ENCODE data around the gene CHRNA9.

Gene CHRNA9

DNA sequence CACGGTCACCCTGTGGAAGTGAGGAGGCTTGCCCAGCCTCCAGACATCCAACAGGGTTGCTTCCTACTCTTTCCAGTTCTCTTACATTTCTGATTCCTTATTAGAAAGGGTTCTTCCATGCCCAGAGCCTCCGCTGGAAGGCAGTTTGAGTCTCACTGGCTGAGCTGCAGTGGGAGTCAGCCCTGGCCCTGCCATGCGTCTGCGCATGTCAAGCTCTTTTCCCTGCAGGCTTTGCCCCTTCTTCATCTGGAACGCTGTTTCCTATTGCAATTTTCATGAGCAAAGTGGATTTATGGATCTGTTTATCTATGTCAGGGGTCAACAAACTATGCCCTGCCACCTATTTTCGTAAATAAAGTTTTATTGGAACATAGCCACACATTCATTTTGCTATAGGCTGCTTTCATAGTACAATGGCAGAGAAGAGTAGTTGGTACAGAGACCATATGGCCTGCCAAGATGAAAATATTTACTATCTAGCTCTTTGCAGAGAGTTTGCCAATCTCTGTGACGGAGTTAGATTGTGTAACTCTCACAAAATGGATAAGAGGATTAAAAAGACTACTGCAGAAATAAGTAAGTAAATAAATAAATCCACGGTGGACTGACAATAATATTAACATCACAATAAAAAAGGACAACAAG is 3.9 kb upstream of the CHRNA9 start:
- Histone ChIP-seq H3K9me3 (replicated peaks in 1 of 2; ENCODE audit: control insufficient read depth in 2 of 2, insufficient read depth in 1 of 2, low read depth in 1 of 2, low read length in 2 of 2) (no peaks in the 10 kb centered on the region), H3K4me3 (ENCODE audit: low read length in 2 of 2) (no peak overlapping the region), H2BK12ac (ENCODE audit: low read length) (no peak overlapping the region), H2BK120ac (ENCODE audit: low read depth, low read length) (no peak overlapping the region), H2BK15ac (ENCODE audit: low read length) (no peak overlapping the region), H3K4ac (ENCODE audit: low read length) (no peak overlapping the region), H3K18ac (ENCODE audit: low read length) (peak overlapping the region; percentile 23), H4K91ac (ENCODE audit: low read depth, low read length, poor library complexity) (no peak overlapping the region), H2BK5ac (ENCODE audit: low read length) (no peak overlapping the region), H3K27ac (replicated peaks; ENCODE audit: low read length) (no peak overlapping the region), H3K23ac (ENCODE audit: low read depth, low read length, poor library complexity) (no peak overlapping the region), H3K4me2 (ENCODE audit: insufficient read depth, low read length, poor library complexity, severe bottlenecking) (no peak overlapping the region), H4K8ac (ENCODE audit: low read depth, low read length) (no peak overlapping the region), H3K79me1 (ENCODE audit: low read depth, low read length) (no peaks in the 10 kb centered on the region), H3K9ac (ENCODE audit: low read depth, low read length, poor library complexity) (no peak overlapping the region), H2AK5ac (ENCODE audit: low read depth, low read length) (no peak overlapping the region), H2AFZ (ENCODE audit: low read length) (peak overlapping the region; percentile 3), H3K27me3 (ENCODE audit: control insufficient read depth in 3 of 3, insufficient read depth in 3 of 3, low read depth in 1 of 3, low read length in 3 of 3) (no peaks in the 10 kb centered on the region), H3K4me1 (ENCODE audit: control insufficient read depth in 2 of 2, insufficient read depth in 1 of 2, low read depth in 1 of 2, low read length in 2 of 2) (peaks cover 13 to 15% of the 10 kb centered on the region in 2 donors), H3K36me3 (replicated peaks in 1 of 2; ENCODE audit: control insufficient read depth in 2 of 2, insufficient read depth in 2 of 2, low read length in 2 of 2) (no peaks in the 10 kb centered on the region), H3K14ac (ENCODE audit: low read length) (no peak overlapping the region)
- WGBS, 2 donors (ENCODE audit: extremely low coverage in 2 of 2, insufficient read length in 2 of 2, insufficient replicate concordance in 1 of 2), result no CpG with 5 or more reads among the region's 8 CpGs
- DNase-seq (ENCODE audit: low spot score), result no peak

DNA sequence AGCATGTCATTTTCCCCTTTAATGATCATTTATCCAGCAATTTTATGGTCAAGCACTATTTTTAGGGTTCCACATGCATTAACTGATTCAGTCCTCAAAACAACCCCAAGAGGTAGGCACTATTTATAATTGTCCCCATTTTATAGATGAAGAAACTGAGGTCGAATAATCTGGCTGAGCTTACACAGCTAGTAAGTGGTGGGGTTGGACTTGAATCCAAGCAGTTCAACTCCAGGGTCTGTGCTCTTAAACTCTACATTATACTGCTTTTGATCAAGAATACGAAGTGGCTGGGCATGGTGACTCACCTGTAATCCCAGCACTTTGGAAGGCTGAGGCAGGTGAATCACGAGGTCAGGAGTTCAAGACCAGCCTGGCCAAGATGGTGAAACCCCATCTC is 3.2 kb upstream of the CHRNA9 start:
- no peak overlapping the region for H3K4ac ChIP-seq (ENCODE audit: low read length)
- H3K23ac ChIP-seq (ENCODE audit: low read depth, low read length, poor library complexity), result no peak overlapping the region

DNA sequence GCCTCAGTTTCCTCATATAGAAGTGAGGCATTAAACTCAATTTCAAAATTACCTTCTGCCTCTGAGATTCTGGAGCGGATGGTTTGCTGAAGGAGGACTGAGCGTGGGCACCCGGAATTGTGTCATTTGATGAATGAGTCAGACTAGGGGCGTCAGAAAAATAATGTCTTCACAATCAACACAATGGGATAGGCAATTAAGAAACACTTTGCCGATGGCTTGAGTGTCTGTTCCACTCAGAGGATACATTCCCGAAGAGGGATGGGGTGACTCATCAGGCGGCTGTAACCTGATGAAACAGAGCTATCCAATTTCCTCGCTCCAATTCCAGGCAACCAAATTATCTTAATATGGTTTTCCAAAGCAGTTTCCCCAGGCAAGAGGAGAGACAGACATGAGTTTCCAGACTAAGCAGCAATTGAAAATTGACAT is 1.2 kb upstream of the CHRNA9 start:
- DNase-seq (ENCODE audit: low spot score), result no peak
- WGBS, 2 donors (ENCODE audit: extremely low coverage in 2 of 2, insufficient read length in 2 of 2, insufficient replicate concordance in 1 of 2), result no CpG with 5 or more reads among the region's 8 CpGs
- no peak overlapping the region for H2BK5ac ChIP-seq (ENCODE audit: low read length)
- H3K4me2 ChIP-seq (ENCODE audit: insufficient read depth, low read length, poor library complexity, severe bottlenecking), result no peak overlapping the region
- no peaks in the 10 kb centered on the region for H3K9me3 ChIP-seq (replicated peaks in 1 of 2; ENCODE audit: control insufficient read depth in 2 of 2, insufficient read depth in 1 of 2, low read depth in 1 of 2, low read length in 2 of 2)
- H3K27me3 ChIP-seq (ENCODE audit: control insufficient read depth in 3 of 3, insufficient read depth in 3 of 3, low read depth in 1 of 3, low read length in 3 of 3), result no peaks in the 10 kb centered on the region
- no peak overlapping the region for H3K4me3 ChIP-seq (ENCODE audit: low read length in 2 of 2)
- peaks cover 13 to 15% of the 10 kb centered on the region in 2 donors for H3K4me1 ChIP-seq (ENCODE audit: control insufficient read depth in 2 of 2, insufficient read depth in 1 of 2, low read depth in 1 of 2, low read length in 2 of 2)
- H3K36me3 ChIP-seq (replicated peaks in 1 of 2; ENCODE audit: control insufficient read depth in 2 of 2, insufficient read depth in 2 of 2, low read length in 2 of 2), result no peaks in the 10 kb centered on the region
- no peak overlapping the region for H2BK12ac ChIP-seq (ENCODE audit: low read length)
- H3K27ac ChIP-seq (replicated peaks; ENCODE audit: low read length), result no peak overlapping the region
- H4K8ac ChIP-seq (ENCODE audit: low read depth, low read length), result no peak overlapping the region
- H3K4ac ChIP-seq (ENCODE audit: low read length), result no peak overlapping the region
- no peak overlapping the region for H3K9ac ChIP-seq (ENCODE audit: low read depth, low read length, poor library complexity)
- no peak overlapping the region for H4K91ac ChIP-seq (ENCODE audit: low read depth, low read length, poor library complexity)
- H3K23ac ChIP-seq (ENCODE audit: low read depth, low read length, poor library complexity), result no peak overlapping the region
- peak overlapping the region; percentile 31 for H2AK5ac ChIP-seq (ENCODE audit: low read depth, low read length)
- H2BK15ac ChIP-seq (ENCODE audit: low read length), result no peak overlapping the region
- no peak overlapping the region for H3K18ac ChIP-seq (ENCODE audit: low read length)
- H3K14ac ChIP-seq (ENCODE audit: low read length), result no peak overlapping the region
- H2AFZ ChIP-seq (ENCODE audit: low read length), result peak overlapping the region; percentile 60
- H3K79me1 ChIP-seq (ENCODE audit: low read depth, low read length), result no peaks in the 10 kb centered on the region
- peak overlapping the region; percentile 7 for H2BK120ac ChIP-seq (ENCODE audit: low read depth, low read length)

More for the DNA sequence above, 3.2 kb upstream of the CHRNA9 start:
- no CpG with 5 or more reads among the region's 3 CpGs for WGBS, 2 donors (ENCODE audit: extremely low coverage in 2 of 2, insufficient read length in 2 of 2, insufficient replicate concordance in 1 of 2)
- Histone ChIP-seq H2BK15ac (ENCODE audit: low read length) (no peak overlapping the region), H3K27me3 (ENCODE audit: control insufficient read depth in 3 of 3, insufficient read depth in 3 of 3, low read depth in 1 of 3, low read length in 3 of 3) (no peaks in the 10 kb centered on the region), H2BK12ac (ENCODE audit: low read length) (no peak overlapping the region), H3K4me3 (ENCODE audit: low read length in 2 of 2) (no peak overlapping the region), H4K91ac (ENCODE audit: low read depth, low read length, poor library complexity) (no peak overlapping the region), H3K18ac (ENCODE audit: low read length) (no peak overlapping the region), H3K14ac (ENCODE audit: low read length) (no peak overlapping the region), H3K27ac (replicated peaks; ENCODE audit: low read length) (no peak overlapping the region), H3K4me2 (ENCODE audit: insufficient read depth, low read length, poor library complexity, severe bottlenecking) (no peak overlapping the region), H3K4me1 (ENCODE audit: control insufficient read depth in 2 of 2, insufficient read depth in 1 of 2, low read depth in 1 of 2, low read length in 2 of 2) (peaks cover 13 to 15% of the 10 kb centered on the region in 2 donors), H3K9me3 (replicated peaks in 1 of 2; ENCODE audit: control insufficient read depth in 2 of 2, insufficient read depth in 1 of 2, low read depth in 1 of 2, low read length in 2 of 2) (no peaks in the 10 kb centered on the region), H2AK5ac (ENCODE audit: low read depth, low read length) (no peak overlapping the region), H3K36me3 (replicated peaks in 1 of 2; ENCODE audit: control insufficient read depth in 2 of 2, insufficient read depth in 2 of 2, low read length in 2 of 2) (no peaks in the 10 kb centered on the region), H2AFZ (ENCODE audit: low read length) (no peak overlapping the region), H3K9ac (ENCODE audit: low read depth, low read length, poor library complexity) (no peak overlapping the region), H4K8ac (ENCODE audit: low read depth, low read length) (no peak overlapping the region), H2BK120ac (ENCODE audit: low read depth, low read length) (no peak overlapping the region), H2BK5ac (ENCODE audit: low read length) (no peak overlapping the region), H3K79me1 (ENCODE audit: low read depth, low read length) (no peaks in the 10 kb centered on the region)
- no peak for DNase-seq (ENCODE audit: low spot score)

DNA sequence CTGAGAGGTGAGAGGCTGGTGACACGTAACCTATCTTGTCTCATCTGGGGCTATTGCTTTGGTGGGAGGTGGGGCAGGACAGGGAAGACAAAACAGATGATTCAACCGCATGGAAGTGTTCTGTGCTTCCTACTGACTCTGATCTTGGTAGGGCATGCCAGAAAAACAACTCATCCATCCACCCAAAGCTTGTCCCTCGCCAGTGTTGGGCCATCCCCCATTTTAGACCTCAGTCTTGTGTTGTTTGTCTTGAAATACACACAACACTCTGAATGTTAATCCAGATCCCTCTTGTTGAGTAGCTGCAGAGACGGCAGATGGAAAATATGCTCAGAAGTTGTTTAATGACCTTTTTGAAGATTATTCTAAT is 377 bp downstream of the CHRNA9 start:
- Histone ChIP-seq H2BK15ac (ENCODE audit: low read length) (no peak overlapping the region), H2AK5ac (ENCODE audit: low read depth, low read length) (no peak overlapping the region), H3K4ac (ENCODE audit: low read length) (no peak overlapping the region), H3K14ac (ENCODE audit: low read length) (no peak overlapping the region), H2AFZ (ENCODE audit: low read length) (peak overlapping the region; percentile 81), H3K27me3 (ENCODE audit: control insufficient read depth in 3 of 3, insufficient read depth in 3 of 3, low read depth in 1 of 3, low read length in 3 of 3) (no peaks in the 10 kb centered on the region), H2BK12ac (ENCODE audit: low read length) (no peak overlapping the region), H3K36me3 (replicated peaks in 1 of 2; ENCODE audit: control insufficient read depth in 2 of 2, insufficient read depth in 2 of 2, low read length in 2 of 2) (no peaks in the 10 kb centered on the region), H3K4me2 (ENCODE audit: insufficient read depth, low read length, poor library complexity, severe bottlenecking) (no peak overlapping the region), H3K9ac (ENCODE audit: low read depth, low read length, poor library complexity) (no peak overlapping the region), H3K79me1 (ENCODE audit: low read depth, low read length) (no peaks in the 10 kb centered on the region), H3K27ac (replicated peaks; ENCODE audit: low read length) (no peak overlapping the region), H4K8ac (ENCODE audit: low read depth, low read length) (no peak overlapping the region), H3K4me3 (ENCODE audit: low read length in 2 of 2) (no peak overlapping the region), H2BK120ac (ENCODE audit: low read depth, low read length) (no peak overlapping the region), H3K18ac (ENCODE audit: low read length) (no peak overlapping the region), H4K91ac (ENCODE audit: low read depth, low read length, poor library complexity) (no peak overlapping the region), H3K9me3 (replicated peaks in 1 of 2; ENCODE audit: control insufficient read depth in 2 of 2, insufficient read depth in 1 of 2, low read depth in 1 of 2, low read length in 2 of 2) (no peaks in the 10 kb centered on the region), H2BK5ac (ENCODE audit: low read length) (no peak overlapping the region), H3K4me1 (ENCODE audit: control insufficient read depth in 2 of 2, insufficient read depth in 1 of 2, low read depth in 1 of 2, low read length in 2 of 2) (peaks cover 12 to 15% of the 10 kb centered on the region in 2 donors), H3K23ac (ENCODE audit: low read depth, low read length, poor library complexity) (no peak overlapping the region)
- DNase-seq (ENCODE audit: low spot score), result no peak
- no CpG with 5 or more reads among the region's 4 CpGs for WGBS, 2 donors (ENCODE audit: extremely low coverage in 2 of 2, insufficient read length in 2 of 2, insufficient replicate concordance in 1 of 2)
